SK-N-SH treated with all-trans-retinoic acid at 6 μM for 48 hours (cell line): ENCODE results near the gene SMAD4.

Source experiments
- ARNTL ChIP-seq: fragments of 450-650 bp; formaldehyde crosslinking; IDR thresholded peaks from 2 replicates; pipeline ENCODE4 v1.5.0; 2020; ENCODE audit warnings: low read depth, mild to moderate bottlenecking, moderate library complexity, borderline replicate concordance
- BACH2 ChIP-seq: fragments of 250-450 bp; sonication (Bioruptor Pico); IDR thresholded peaks from 2 replicates; pipeline ENCODE4 v1.9.0; 2021; ENCODE audit warnings: mild to moderate bottlenecking, borderline replicate concordance
- RARB ChIP-seq: fragments of 250-450 bp; sonication (Bioruptor Pico); IDR thresholded peaks from 2 replicates; pipeline ENCODE4 v1.8.0; 2021; ENCODE audit warnings: mild to moderate bottlenecking, moderate library complexity
- SNAI2 ChIP-seq: fragments of 250-450 bp; sonication (Bioruptor Pico); IDR thresholded peaks from 2 replicates; pipeline ENCODE4 v1.5.0; 2020; ENCODE audit warnings: mild to moderate bottlenecking, moderate library complexity
- TCF4 ChIP-seq: fragments of 250-450 bp; sonication (Bioruptor Pico); IDR thresholded peaks from 2 replicates; pipeline ENCODE4 v1.8.0; 2021; ENCODE audit warnings: mild to moderate bottlenecking, moderate library complexity, borderline replicate concordance
- TOX ChIP-seq: fragments of 250-450 bp; sonication (Bioruptor Pico); IDR thresholded peaks from 2 replicates; pipeline ENCODE4 v1.8.0; 2021; ENCODE audit warnings: mild to moderate bottlenecking, moderate library complexity, borderline replicate concordance
- ZFP3 ChIP-seq: fragments of 250-450 bp; sonication (Bioruptor Pico); IDR thresholded peaks from 2 replicates; pipeline ENCODE4 v1.5.0; 2020; ENCODE audit warnings: mild to moderate bottlenecking, moderate library complexity
- ZFP30 ChIP-seq: fragments of 450-650 bp; formaldehyde crosslinking; IDR thresholded peaks from 2 replicates; pipeline ENCODE4 v1.5.0; 2022; ENCODE audit warnings: mild to moderate bottlenecking, moderate library complexity
- TF ChIP-seq, protein P1 (sequence below): fragments of 250-450 bp; sonication (Bioruptor Pico); IDR thresholded peaks from 2 replicates; pipeline ENCODE4 v1.5.0; 2020; ENCODE audit warnings: mild to moderate bottlenecking, moderate library complexity
- TF ChIP-seq, protein P2 (sequence below): fragments of 250-450 bp; sonication (Bioruptor Pico); IDR thresholded peaks from 2 replicates; pipeline ENCODE4 v1.5.1; 2021; ENCODE audit warnings: mild to moderate bottlenecking, moderate library complexity
- TF ChIP-seq, protein P3 (sequence below): fragments of 250-450 bp; sonication (Bioruptor Pico); IDR thresholded peaks from 2 replicates; pipeline ENCODE4 v1.8.0; 2020; ENCODE audit warnings: mild to moderate bottlenecking, moderate library complexity, borderline replicate concordance

DNA sequence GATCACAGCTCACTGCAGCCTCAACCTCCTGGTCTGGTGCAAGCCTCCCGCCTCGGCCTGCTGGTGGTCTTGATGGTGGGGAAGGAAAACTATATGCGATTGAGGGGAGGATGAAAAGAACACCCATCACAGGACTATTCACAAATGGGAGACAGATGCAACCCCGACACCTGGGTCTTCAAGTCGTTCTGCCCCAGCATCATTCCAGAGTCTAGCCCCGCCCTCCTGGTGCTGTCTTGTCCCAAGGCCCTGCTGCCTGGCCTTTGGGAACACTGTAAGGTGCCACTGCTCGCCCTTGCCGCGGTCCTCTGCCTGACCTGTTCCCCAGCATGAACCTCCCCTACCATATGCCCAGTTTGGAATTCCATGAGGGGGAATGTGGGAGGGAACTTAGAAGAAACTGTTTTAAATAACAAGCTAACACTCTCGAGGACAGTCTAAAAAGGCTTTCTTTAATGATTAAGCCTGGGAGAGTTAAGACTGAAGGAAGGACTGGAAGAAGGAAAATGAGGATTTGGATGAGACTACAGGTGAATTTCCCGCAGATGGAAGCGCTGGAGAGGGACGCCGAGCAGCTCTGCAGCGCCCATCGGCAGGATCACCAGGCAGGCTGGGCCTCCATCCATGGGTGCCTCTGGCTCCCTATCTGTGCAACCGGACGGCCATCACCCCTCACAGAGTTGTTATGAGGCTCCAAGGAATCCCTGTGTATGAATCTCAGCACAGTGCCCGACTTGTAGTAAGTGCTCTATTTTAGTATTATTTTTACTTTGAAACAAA, 92.4 kb downstream of the SMAD4 start:
- TF ChIP-seq ZFP30 (CRISPR knock-in tag): no peak
- no peak for TF ChIP-seq ARNTL (CRISPR knock-in tag)
- no peak for TF ChIP-seq TOX (CRISPR knock-in tag)
- TF ChIP-seq, protein P1, sequence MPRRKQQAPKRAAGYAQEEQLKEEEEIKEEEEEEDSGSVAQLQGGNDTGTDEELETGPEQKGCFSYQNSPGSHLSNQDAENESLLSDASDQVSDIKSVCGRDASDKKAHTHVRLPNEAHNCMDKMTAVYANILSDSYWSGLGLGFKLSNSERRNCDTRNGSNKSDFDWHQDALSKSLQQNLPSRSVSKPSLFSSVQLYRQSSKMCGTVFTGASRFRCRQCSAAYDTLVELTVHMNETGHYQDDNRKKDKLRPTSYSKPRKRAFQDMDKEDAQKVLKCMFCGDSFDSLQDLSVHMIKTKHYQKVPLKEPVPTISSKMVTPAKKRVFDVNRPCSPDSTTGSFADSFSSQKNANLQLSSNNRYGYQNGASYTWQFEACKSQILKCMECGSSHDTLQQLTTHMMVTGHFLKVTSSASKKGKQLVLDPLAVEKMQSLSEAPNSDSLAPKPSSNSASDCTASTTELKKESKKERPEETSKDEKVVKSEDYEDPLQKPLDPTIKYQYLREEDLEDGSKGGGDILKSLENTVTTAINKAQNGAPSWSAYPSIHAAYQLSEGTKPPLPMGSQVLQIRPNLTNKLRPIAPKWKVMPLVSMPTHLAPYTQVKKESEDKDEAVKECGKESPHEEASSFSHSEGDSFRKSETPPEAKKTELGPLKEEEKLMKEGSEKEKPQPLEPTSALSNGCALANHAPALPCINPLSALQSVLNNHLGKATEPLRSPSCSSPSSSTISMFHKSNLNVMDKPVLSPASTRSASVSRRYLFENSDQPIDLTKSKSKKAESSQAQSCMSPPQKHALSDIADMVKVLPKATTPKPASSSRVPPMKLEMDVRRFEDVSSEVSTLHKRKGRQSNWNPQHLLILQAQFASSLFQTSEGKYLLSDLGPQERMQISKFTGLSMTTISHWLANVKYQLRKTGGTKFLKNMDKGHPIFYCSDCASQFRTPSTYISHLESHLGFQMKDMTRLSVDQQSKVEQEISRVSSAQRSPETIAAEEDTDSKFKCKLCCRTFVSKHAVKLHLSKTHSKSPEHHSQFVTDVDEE (CRISPR knock-in tag): no peak
- TF ChIP-seq, protein P2, sequence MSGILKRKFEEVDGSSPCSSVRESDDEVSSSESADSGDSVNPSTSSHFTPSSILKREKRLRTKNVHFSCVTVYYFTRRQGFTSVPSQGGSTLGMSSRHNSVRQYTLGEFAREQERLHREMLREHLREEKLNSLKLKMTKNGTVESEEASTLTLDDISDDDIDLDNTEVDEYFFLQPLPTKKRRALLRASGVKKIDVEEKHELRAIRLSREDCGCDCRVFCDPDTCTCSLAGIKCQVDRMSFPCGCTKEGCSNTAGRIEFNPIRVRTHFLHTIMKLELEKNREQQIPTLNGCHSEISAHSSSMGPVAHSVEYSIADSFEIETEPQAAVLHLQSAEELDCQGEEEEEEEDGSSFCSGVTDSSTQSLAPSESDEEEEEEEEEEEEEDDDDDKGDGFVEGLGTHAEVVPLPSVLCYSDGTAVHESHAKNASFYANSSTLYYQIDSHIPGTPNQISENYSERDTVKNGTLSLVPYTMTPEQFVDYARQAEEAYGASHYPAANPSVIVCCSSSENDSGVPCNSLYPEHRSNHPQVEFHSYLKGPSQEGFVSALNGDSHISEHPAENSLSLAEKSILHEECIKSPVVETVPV (CRISPR knock-in tag): no peak
- no peak for TF ChIP-seq TCF4 (CRISPR knock-in tag)
- TF ChIP-seq BACH2: no peak
- TF ChIP-seq SNAI2 (CRISPR knock-in tag): no peak
- no peak for TF ChIP-seq ZFP3 (CRISPR knock-in tag)
- TF ChIP-seq, protein P3, sequence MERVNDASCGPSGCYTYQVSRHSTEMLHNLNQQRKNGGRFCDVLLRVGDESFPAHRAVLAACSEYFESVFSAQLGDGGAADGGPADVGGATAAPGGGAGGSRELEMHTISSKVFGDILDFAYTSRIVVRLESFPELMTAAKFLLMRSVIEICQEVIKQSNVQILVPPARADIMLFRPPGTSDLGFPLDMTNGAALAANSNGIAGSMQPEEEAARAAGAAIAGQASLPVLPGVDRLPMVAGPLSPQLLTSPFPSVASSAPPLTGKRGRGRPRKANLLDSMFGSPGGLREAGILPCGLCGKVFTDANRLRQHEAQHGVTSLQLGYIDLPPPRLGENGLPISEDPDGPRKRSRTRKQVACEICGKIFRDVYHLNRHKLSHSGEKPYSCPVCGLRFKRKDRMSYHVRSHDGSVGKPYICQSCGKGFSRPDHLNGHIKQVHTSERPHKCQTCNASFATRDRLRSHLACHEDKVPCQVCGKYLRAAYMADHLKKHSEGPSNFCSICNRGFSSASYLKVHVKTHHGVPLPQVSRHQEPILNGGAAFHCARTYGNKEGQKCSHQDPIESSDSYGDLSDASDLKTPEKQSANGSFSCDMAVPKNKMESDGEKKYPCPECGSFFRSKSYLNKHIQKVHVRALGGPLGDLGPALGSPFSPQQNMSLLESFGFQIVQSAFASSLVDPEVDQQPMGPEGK: no peak
- no peak for TF ChIP-seq RARB (CRISPR knock-in tag)
